GM10248 (cell line): Measurements from ENCODE around the gene GOLGA2.

Experiments
- CTCF ChIA-PET: fragments of 300-600 bp; sonication (Branson Sonifier 250); formaldehyde crosslinking; extraction: SDS; loops from one replicate; lab custom pipeline; 2021; ENCODE audit warnings: antibody characterized with exemption; lab: Yijun Ruan, JAX
- POLR2A ChIA-PET: fragments of 350-650 bp; sonication (Branson Sonifier 250); formaldehyde crosslinking; extraction: SDS; loops from one replicate; lab custom pipeline; 2020; ENCODE audit warnings: antibody characterized with exemption; lab: Yijun Ruan, JAX
- DNase-seq: peaks from one replicate; pipeline ENCODE4 v3.0.0; 2012; ENCODE audit errors: extremely low spot score
- CTCF ChIP-seq: IDR thresholded peaks from 2 replicates; pipeline ENCODE4 v1.5.1; 2012; ENCODE audit warnings: mild to moderate bottlenecking, low read depth; ENCODE audit errors: extremely low read depth, missing control alignments, control extremely low read depth

GOLGA2 gene

GRCh38 chr9:128321879-128322403, 46.1 kb upstream of the GOLGA2 start:
- no peak for TF ChIP-seq CTCF
- ChIA-PET POLR2A (interaction anchor here (0.9 kb wide), 1 partner anchor 46 kb away, joined by 3 read pairs; the partner anchor contains the start of genes GOLGA2 and SWI5), CTCF (interaction anchor here (1.0 to 1.5 kb wide), 5 partner anchors 8 to 197 kb away, joined by 3 to 5 read pairs (median 4); no protein-coding TSS in a partner anchor)
- DNase-seq: no peak

GRCh38 chr9:128321343-128321742, 45.5 kb upstream of the GOLGA2 start:
- TF ChIP-seq CTCF: no peak
- ChIA-PET POLR2A (interaction anchor here (0.9 kb wide), 1 partner anchor 45 kb away, joined by 3 read pairs; the partner anchor contains the start of genes GOLGA2 and SWI5), CTCF (interaction anchor here (0.8 to 1.5 kb wide), 6 partner anchors 9 to 196 kb away, joined by 3 to 5 read pairs (median 4); no protein-coding TSS in a partner anchor)
- no peak for DNase-seq

- ChIA-PET CTCF (interaction anchor here (1.2 to 2.3 kb wide), 3 partner anchors 13 to 44 kb away, joined by 3 to 7 read pairs (median 6); no protein-coding TSS in a partner anchor), POLR2A (no interaction called here)
Observed at GRCh38 chr9:128317629-128318028, 41.8 kb upstream of the GOLGA2 start.

GRCh38 chr9:128316421-128316820, 40.6 kb upstream of the GOLGA2 start:
- TF ChIP-seq CTCF: no peak
- ChIA-PET POLR2A (no interaction called here), CTCF (interaction anchor here (1.8 to 2.3 kb wide), 3 partner anchors 12 to 46 kb away, joined by 5 to 7 read pairs (median 6); no protein-coding TSS in a partner anchor)
- no peak for DNase-seq

More at GRCh38 chr9:128317629-128318028, 41.8 kb upstream of the GOLGA2 start:
- TF ChIP-seq CTCF: no peak
- DNase-seq: no peak

- no peak for DNase-seq
- TF ChIP-seq CTCF: no peak
- ChIA-PET CTCF (interaction anchor here (1.1 to 2.2 kb wide), 3 partner anchors 19 to 27 kb away, joined by 3 to 8 read pairs (median 5); no protein-coding TSS in a partner anchor), POLR2A (interaction anchor here (0.6 kb wide), 1 partner anchor 13 kb away, joined by 5 read pairs; no protein-coding TSS in a partner anchor)
Observed at GRCh38 chr9:128314697-128315096, 38.9 kb upstream of the GOLGA2 start.

- CTCF ChIA-PET: interaction anchor here (1.2 to 5.1 kb wide), 4 partner anchors 14 to 120 kb away, joined by 3 to 31 read pairs (median 4); no protein-coding TSS in a partner anchor
- POLR2A ChIA-PET: no interaction called here
- no peak for TF ChIP-seq CTCF
- no peak for DNase-seq
Observed at GRCh38 chr9:128310461-128310860, 34.7 kb upstream of the GOLGA2 start.
